ENCODE results near the gene FMN1.

Gene FMN1

DNA sequence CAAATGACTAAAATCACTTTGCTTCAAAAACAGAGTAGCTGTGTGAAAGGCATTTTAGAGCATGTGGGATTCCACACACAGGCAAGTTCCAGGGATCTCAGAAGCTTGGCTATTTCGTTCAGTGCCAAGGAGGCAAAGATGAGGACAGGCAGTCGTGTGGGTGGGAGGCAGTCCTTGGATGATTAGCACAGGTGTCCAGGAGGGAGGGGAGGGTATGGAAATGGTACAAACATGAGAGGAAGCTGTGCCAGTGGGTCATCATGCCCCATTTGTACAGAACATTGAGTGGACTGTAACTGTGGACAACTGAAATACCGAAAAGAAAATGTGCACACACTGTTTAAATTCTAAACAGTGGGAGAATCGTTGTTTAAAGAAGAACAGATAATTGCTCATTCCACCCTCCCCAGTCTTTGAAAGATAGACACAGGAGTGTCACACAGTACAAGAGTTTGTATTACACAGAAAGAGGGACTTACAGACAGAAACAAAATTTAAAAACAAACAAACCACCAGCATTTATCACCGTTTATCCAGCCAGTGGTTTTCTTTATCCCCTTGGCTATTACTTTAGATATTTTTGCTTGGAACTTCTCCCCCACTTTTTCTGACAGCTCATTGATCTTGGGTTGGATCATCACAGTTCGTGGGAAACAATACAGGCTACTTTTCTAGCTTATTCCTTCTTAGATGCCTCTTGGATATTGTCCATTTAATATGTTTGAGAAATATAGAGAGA lies 353.8 kb downstream of the FMN1 start:
- DNase-seq: no peak

DNA sequence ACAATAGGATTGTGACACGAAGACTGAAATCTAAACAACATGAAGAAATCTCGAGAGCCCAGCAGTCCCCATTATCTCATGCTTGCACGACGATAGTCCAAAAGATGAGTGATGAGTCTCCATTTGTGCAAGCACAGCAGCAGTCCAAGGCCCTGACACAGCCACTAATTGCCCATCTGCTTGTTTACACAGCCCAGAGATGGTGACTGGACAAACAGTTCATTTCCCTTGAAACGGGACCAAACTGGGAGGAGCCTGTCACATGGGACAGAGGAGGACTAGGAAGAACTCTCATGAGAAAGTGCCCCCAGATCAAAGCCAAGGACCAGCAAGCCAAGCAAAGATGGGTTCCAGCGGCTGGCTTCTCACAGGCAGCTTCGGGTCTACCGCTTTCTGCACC lies 355.7 kb downstream of the FMN1 start:
- DNase-seq: no peak

- no peak for DNase-seq
Observed at GRCh38 chr15:32838338-32838737, 356.2 kb downstream of the FMN1 start.

GRCh38 chr15:32837935-32838334 lies 356.6 kb downstream of the FMN1 start:
- no peak for DNase-seq

DNA sequence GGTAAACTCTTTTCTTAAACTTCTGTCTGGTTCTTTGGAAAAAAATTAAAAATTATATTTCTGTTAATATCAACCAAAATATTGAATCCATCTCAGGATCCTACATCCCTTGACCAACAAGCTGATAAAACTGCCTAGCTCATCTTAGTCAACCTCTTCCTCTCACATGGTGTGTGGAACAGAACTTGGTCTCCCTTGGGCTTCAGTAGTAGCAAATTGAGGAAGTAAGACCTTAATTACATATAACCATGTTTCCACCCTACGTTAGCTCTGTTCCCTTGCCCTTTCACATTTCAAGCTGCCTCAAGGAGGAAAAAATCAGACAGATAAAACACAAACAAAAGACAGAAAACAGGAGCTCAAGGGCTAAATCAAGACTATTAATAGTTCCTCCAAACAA lies 360.4 kb downstream of the FMN1 start:
- no peak for DNase-seq

GRCh38 chr15:32833379-32833821 lies 361.1 kb downstream of the FMN1 start:
- DNase-seq: no peak

DNA sequence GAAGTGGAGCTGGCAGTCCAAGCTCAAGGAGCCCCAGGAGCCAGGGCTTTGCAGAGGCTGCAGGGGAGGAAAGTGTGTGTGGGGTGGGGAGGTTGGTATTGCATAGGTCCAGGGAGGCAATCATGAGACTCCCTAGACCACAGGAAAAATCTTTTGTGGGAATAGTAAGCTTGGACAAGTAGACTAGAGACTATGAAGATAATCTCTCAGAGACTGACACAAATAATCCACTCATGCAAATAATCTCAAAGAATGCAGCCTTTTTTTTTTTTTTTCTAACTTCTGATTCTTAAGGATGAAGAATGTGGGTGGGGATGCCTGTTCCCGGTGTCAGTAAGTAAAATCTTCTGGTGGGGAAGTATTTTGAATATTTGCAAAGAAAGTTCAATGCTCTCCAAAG lies 363.0 kb downstream of the FMN1 start:
- no peak for DNase-seq

GRCh38 chr15:32830241-32830640 lies 364.3 kb downstream of the FMN1 start:
- no peak for DNase-seq

GRCh38 chr15:32829436-32829835 lies 365.1 kb downstream of the FMN1 start:
- DNase-seq: no peak

DNA sequence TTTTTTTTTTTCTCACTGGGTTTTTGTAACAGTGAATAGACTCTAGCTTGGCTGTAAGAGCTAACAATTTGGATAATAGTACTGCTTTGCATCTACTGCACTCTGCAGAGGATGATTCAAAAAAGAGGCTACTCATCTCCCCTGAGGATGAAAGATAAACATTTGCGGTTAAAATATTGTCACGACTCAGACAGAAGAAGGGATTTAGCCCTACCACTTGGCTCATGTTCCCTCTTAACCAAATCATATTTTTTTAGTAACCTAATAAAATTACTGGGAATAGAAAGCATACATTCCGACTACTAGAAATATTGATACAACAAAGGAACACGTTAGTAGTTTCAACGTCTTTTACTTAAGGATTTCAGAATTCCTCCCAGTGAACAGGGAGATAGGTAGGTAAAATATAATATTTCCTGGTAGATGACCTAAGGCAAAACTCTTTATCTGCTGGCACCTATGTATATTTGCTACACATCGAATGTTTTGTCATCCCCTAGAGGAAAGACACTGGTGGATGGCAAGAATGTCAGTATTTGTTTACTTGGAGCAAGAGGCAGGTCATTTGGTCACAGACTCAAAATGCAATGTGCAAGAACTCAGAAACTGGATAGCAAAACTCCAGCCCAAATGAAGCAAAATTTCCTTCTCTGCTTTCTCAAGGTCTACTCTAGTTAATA lies 365.9 kb downstream of the FMN1 start:
- no peak for DNase-seq

GRCh38 chr15:32826685-32827084 lies 367.8 kb downstream of the FMN1 start:
- DNase-seq: no peak

DNA sequence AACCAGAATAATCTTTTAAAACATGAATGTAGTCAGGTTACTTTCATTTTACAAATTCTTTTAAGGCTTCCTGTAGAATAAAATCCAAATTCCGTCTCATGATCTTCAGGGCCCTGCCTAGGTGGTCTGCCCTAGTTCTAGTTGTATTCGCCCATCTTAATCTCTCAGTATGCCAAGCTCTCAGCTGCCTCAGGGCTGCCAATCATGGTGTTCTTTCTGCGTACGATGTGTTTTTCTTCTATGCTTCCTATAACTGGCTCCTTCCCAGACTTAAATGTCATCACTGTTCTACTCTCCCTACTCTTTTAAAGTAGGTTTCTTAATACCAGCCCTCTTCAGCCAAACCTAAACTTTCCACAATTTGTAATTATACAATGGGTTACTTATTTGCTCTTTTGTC lies 369.3 kb downstream of the FMN1 start:
- DNase-seq: no peak

DNA sequence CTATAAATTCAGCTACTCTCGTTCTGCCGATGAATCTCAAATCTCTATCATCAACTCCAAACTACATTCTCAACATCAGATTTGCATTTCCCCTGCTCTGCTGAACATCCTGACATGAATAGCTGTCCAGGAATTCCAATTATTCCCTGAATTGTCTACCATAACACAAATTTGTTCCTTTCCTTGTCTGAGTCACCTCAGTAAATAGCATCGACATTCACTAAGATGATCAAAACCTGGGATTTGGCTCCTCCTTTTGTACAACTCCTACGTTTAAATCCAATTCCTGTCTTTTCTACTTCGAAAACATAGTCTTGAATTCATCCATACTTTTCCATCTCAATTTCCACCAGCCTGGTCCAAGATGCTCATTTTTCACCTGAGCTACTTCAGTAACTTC lies 369.7 kb downstream of the FMN1 start:
- DNase-seq: no peak

GRCh38 chr15:32823750-32824149 lies 370.8 kb downstream of the FMN1 start:
- no peak for DNase-seq

GRCh38 chr15:32822739-32823138 lies 371.8 kb downstream of the FMN1 start:
- no peak for DNase-seq

DNA sequence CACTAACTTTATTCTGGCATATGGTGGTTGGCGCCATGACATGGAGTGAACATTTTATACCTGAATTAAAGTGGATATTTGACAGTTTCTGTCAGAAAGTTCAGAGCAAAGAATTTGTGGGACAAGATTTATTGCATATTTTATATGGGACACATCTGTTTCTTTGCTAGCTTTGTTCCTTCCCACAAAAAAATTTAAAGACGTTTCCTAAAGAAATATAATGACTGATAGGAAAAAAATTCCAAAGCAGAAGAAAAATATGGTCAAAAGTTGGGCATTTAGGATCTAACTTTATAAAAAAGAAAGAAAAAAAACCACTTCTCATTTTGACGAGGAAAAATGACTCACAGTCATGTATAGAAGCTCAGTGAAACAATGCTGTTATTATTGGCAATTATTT lies 375.1 kb downstream of the FMN1 start:
- DNase-seq: no peak

- no peak for DNase-seq
Observed at GRCh38 chr15:32818758-32819447, 375.6 kb downstream of the FMN1 start.

DNA sequence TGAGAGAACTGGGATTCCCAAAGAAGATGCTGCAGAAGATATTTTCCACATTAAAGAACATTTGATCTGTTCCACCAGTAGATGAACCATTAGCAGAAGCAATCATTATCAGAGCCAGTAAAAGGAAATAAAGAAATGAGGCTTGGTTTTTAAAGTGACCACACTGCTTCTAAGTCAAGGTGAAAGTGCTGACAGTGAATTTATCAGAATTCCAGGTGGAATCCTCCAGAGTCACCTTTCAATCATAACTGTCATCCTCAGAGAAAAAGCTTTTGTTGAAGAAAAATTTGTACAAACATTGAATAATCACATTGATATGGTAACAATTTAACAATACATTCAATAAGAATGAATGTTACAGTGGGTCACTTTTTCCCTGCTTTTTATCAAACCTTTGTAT lies 376.9 kb downstream of the FMN1 start:
- no peak for DNase-seq

GRCh38 chr15:32807331-32807730 lies 387.2 kb downstream of the FMN1 start:
- DNase-seq: no peak

GRCh38 chr15:32803631-32804030 lies 390.9 kb downstream of the FMN1 start:
- DNase-seq: no peak

DNA sequence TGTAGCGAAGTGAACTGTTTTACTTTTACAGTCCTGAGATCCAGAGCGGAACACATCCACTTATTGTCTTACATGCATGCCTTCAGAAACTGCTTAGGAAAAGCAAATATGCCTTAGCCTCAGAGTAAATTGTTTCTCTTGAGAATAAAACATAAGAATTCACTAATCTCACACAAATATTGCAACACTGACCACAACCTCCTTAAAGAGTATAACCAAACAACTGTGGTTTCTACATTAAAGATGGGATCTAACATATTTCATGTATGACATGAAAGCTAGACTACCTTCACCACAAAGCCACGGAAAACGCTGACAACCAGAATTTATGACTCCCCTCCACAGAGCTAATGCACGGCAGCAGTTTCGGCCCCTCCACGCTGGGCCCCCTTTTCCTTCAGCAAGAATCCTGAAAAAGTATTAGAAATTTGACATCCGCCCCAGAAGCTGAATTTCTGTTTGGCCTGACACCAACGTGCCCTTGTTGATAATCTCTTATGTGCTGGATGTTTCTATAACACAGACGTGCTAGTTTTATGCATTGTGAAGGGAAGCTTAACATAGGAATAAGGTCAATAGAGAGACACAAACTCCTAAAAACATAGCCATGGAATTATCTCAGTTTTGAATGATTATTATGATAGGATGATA lies 392.1 kb downstream of the FMN1 start:
- peak; percentile 67 for DNase-seq

DNA sequence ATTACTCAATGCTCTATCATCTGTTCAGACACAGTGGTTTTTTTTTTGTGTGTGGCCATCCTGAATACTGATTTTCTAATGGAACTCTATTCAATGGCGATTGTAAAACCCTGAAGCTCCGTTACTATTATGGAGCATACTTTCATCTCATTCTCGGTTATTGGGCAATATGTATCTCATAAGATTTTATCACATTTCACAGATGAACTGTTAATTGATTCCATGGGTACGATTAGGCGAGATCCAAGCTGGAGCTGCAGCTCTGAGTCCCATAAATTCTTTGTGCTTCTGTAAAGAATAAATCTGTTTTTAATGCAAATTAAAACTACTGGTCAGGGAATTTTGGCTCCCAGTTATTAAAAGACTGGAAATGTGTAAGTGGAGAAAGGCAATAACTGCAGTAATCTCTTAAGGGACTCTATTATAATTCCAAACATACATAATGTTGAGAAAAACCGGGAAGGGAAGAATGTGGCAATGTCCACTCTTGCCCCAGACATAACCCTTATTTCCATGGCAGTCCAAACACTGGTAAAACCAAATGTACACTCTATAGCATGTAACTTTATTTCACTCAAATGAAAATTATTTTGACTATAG lies 394.5 kb downstream of the FMN1 start:
- no peak for DNase-seq

- DNase-seq: no peak
Observed at GRCh38 chr15:32796856-32797255, 397.7 kb downstream of the FMN1 start.

Data from KG1 (cell line).